Posterior cingulate gyrus (tissue), 11 donors: Measurements from ENCODE around the gene STAT6.

Experiments
- DNase-seq, 10 donors: peaks; one replicate each; pipeline versions ENCODE4 v3.0.0 to v3.0.0-alpha.2; 2020 to 2021; ENCODE audit warnings: mixed read lengths in 3 of 10
- intact Hi-C: fragments of 100-400 bp; cut with DNase I; formaldehyde crosslinking; loops from one replicate; pipeline ENCODE4 v1.15.1; 2023

Gene STAT6

GRCh38 chr12:57146961-57147944, 36.1 kb upstream of the STAT6 start, which contains the start of gene LRP1-AS:
TSS of gene LRP1-AS (minus strand) at chr12:57147619.
- peak in 1 of 10 donors; percentile 55 for DNase-seq
- intact Hi-C loops, result no loop called here

- peak in 1 of 10 donors; percentile 2 for DNase-seq
- intact Hi-C loops, result no loop called here
Observed at GRCh38 chr12:57146092-57146491, 34.9 kb upstream of the STAT6 start.

- DNase-seq, result peak in 1 of 10 donors; percentile 79
- intact Hi-C loops, result no loop called here
Observed at GRCh38 chr12:57145460-57146059, 34.4 kb upstream of the STAT6 start.

- intact Hi-C loops, result no loop called here
- DNase-seq, result peak in 2 of 10 donors; percentile 50 to 80
Observed at GRCh38 chr12:57143454-57143853, 32.3 kb upstream of the STAT6 start.

GRCh38 chr12:57142727-57143126, 31.6 kb upstream of the STAT6 start:
- peak in 2 of 10 donors; percentile 82 to 85 for DNase-seq
- intact Hi-C loops, result no loop called here

GRCh38 chr12:57142121-57142520, 31.0 kb upstream of the STAT6 start:
- DNase-seq, result peak in 2 of 10 donors; percentile 62 to 67
- intact Hi-C loops, result no loop called here

GRCh38 chr12:57141249-57141648, 30.1 kb upstream of the STAT6 start:
- intact Hi-C loops, result no loop called here
- peak in 2 of 10 donors; percentile 65 for DNase-seq

- intact Hi-C loops, result no loop called here
- DNase-seq, result peak in 2 of 10 donors; percentile 12 to 22
Observed at GRCh38 chr12:57139796-57140649, 28.9 kb upstream of the STAT6 start.

- peak in 2 of 10 donors; percentile 34 to 48 for DNase-seq
- intact Hi-C loops, result no loop called here
Observed at GRCh38 chr12:57138526-57139272, 27.5 kb upstream of the STAT6 start.

GRCh38 chr12:57135527-57136326, 24.6 kb upstream of the STAT6 start:
- intact Hi-C loops, result no loop called here
- peak in 8 of 10 donors; percentile 48 to 93 (median 68) for DNase-seq

- intact Hi-C loops, result no loop called here
- DNase-seq, result peak in 2 of 10 donors; percentile 8 to 28
Observed at GRCh38 chr12:57134949-57135348, 23.8 kb upstream of the STAT6 start.

- DNase-seq, result peak in 1 of 10 donors; percentile 77
- intact Hi-C loops, result no loop called here
Observed at GRCh38 chr12:57133916-57134315, 22.8 kb upstream of the STAT6 start.

- intact Hi-C loops, result no loop called here
- peak in 1 of 10 donors; percentile 31 for DNase-seq
Observed at GRCh38 chr12:57133013-57133569, 21.9 kb upstream of the STAT6 start.

- peak in 1 of 10 donors; percentile 26 for DNase-seq
- intact Hi-C loops, result no loop called here
Observed at GRCh38 chr12:57131896-57132744, 21.0 kb upstream of the STAT6 start.

- DNase-seq, result peak in 1 of 10 donors; percentile 12
- intact Hi-C loops, result no loop called here
Observed at GRCh38 chr12:57130941-57131340, 19.8 kb upstream of the STAT6 start.

GRCh38 chr12:57129889-57130288, 18.7 kb upstream of the STAT6 start:
- intact Hi-C loops, result loop anchor here (5.0 kb wide), 1 partner anchor 107 kb away; a partner anchor contains a TSS
- DNase-seq, result peak in 1 of 10 donors; percentile 30

- DNase-seq, result peak in 1 of 10 donors; percentile 66
- intact Hi-C loops, result loop anchor here (5.0 kb wide), 1 partner anchor 108 kb away; a partner anchor contains a TSS
Observed at GRCh38 chr12:57129321-57129842, 18.2 kb upstream of the STAT6 start.
